IPS-15b (cell line): ENCODE measurements around the gene EXOC4.
"Not testable (repeated sequence)": the region's sequence is repeated elsewhere in the genome, so short reads cannot be mapped to it uniquely, and the experiment has no call there.

ENCODE experiments used
- H3K27me3 ChIP-seq: one replicate; pipeline ENCODE4 v1.6.1; 2013; ENCODE audit warnings: low read length; ENCODE audit not compliant: control insufficient read depth, insufficient read depth
- H3K36me3 ChIP-seq: one replicate; pipeline ENCODE4 v1.6.1; 2013; ENCODE audit warnings: low read length; ENCODE audit not compliant: control insufficient read depth, insufficient read depth
- H3K4me1 ChIP-seq: one replicate; pipeline ENCODE4 v1.6.1; 2013; ENCODE audit warnings: mild to moderate bottlenecking, low read length; ENCODE audit not compliant: control insufficient read depth, insufficient read depth
- H3K4me3 ChIP-seq: one replicate; pipeline ENCODE4 v1.5.1; 2013; ENCODE audit warnings: low read depth, low read length
- H3K9ac ChIP-seq: one replicate; pipeline ENCODE4 v1.6.1; 2013; ENCODE audit warnings: low read depth, mild to moderate bottlenecking, low read length
- H3K9me3 ChIP-seq: one replicate; pipeline ENCODE4 v1.6.1; 2013; ENCODE audit warnings: mild to moderate bottlenecking, low read length; ENCODE audit not compliant: control insufficient read depth, insufficient read depth

Gene EXOC4

GRCh38 chr7:133904776-133905175 lies 651.9 kb downstream of the EXOC4 start:
- H3K4me3 ChIP-seq, result no peak overlapping the region
- peaks cover 2% of the 10 kb centered on the region for H3K36me3 ChIP-seq
- H3K9ac ChIP-seq, result no peak overlapping the region
- no peaks in the 10 kb centered on the region for H3K27me3 ChIP-seq
- no peaks in the 10 kb centered on the region for H3K4me1 ChIP-seq
- no peaks in the 10 kb centered on the region for H3K9me3 ChIP-seq

DNA sequence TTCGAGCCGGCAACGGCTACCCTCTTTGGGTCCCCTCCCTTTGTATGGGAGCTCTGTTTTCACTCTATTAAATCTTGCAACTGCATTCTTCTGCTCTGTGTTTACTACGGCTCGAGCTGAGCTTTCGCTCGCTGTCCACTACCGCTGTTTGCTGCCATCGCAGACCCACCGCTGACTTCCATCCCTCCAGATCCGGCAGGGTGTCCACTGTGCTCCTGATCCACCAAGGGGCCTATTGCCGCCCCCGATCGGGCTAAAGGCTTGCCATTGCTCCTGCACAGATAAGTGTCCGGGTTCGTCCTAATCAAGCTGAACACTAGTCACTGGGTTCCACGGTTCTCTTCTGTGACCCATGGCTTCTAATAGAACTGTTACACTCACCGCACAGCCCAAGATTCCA lies 653.7 kb downstream of the EXOC4 start:
- not testable (repeated sequence) for H3K4me3 ChIP-seq, H3K9me3 ChIP-seq, H3K9ac ChIP-seq, H3K4me1 ChIP-seq, H3K27me3 ChIP-seq, H3K36me3 ChIP-seq

DNA sequence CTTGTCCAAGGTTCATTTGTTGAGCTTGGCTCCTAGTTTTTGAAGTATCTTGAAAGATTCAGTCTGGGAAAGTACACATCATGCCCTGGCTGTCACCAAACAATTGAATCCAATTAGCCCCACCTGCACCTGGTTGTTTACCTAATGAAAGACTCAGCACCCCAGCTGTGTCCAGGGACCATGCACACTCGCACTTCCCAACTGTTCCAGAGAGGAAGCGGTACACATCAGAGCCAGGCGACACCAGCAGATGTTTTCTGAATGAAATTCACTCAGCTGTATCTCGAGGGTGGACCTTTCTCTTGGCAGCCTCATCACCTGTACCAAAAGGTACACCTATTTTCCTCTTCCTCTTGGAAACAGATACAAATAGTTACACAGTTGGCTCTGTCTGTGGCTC lies 657.9 kb downstream of the EXOC4 start:
- Histone ChIP-seq H3K36me3 (no peaks in the 10 kb centered on the region), H3K9me3 (no peaks in the 10 kb centered on the region), H3K4me1 (no peaks in the 10 kb centered on the region), H3K27me3 (no peaks in the 10 kb centered on the region), H3K4me3 (no peak overlapping the region), H3K9ac (no peak overlapping the region)

GRCh38 chr7:133911724-133912123 lies 658.8 kb downstream of the EXOC4 start:
- Histone ChIP-seq H3K4me3 (no peak overlapping the region), H3K9me3 (no peaks in the 10 kb centered on the region), H3K9ac (no peak overlapping the region)

DNA sequence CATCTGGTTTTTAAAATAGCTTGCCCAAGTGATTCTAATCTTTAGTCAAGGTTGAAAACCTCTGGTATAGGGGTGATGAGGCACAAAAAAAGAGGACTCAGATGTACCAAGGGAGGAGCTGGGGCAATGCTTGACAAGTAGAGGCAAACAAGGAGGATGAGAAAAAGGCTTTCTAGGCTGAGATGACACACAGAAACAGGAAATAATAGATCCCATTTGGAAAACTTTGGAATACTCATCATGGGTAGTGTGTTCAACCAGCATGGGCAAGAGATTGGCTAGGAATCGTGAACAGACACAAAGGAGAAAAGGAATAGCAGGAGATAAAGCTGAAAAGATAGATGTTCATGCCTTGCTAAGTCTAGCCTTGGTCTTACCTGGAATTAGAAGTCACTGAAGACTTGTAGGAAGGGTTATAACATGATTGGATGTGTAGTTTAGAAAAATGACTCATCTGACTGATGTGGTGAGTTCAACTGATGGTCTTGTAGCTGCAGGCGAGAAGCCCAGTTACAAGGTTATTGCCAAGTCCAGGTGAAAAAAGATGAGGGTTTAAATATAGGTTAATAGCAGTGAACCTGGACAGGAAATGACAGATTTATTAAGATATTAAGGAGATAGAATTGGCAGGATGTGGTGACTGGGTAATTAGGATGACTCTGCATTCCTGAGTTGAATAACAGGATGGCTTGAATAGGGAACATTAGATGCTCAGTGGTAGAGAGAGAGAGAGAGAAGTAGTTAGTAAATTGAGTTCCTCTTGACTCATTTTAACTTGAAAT lies 660.2 kb downstream of the EXOC4 start:
- no peaks in the 10 kb centered on the region for H3K9me3 ChIP-seq
- H3K4me3 ChIP-seq, result no peak overlapping the region
- no peak overlapping the region for H3K9ac ChIP-seq
- H3K36me3 ChIP-seq, result no peaks in the 10 kb centered on the region
- H3K4me1 ChIP-seq, result no peaks in the 10 kb centered on the region
- H3K27me3 ChIP-seq, result no peaks in the 10 kb centered on the region

More at GRCh38 chr7:133911724-133912123, 658.8 kb downstream of the EXOC4 start:
- H3K4me1 ChIP-seq, result no peaks in the 10 kb centered on the region
- no peaks in the 10 kb centered on the region for H3K27me3 ChIP-seq
- no peaks in the 10 kb centered on the region for H3K36me3 ChIP-seq

GRCh38 chr7:133916621-133917020 lies 663.7 kb downstream of the EXOC4 start:
- no peak overlapping the region for H3K4me3 ChIP-seq
- no peaks in the 10 kb centered on the region for H3K9me3 ChIP-seq
- H3K36me3 ChIP-seq, result no peaks in the 10 kb centered on the region
- no peaks in the 10 kb centered on the region for H3K27me3 ChIP-seq
- no peak overlapping the region for H3K9ac ChIP-seq
- no peaks in the 10 kb centered on the region for H3K4me1 ChIP-seq

- Histone ChIP-seq H3K4me1 (no peaks in the 10 kb centered on the region), H3K4me3 (no peak overlapping the region), H3K36me3 (no peaks in the 10 kb centered on the region), H3K27me3 (no peaks in the 10 kb centered on the region), H3K9ac (no peak overlapping the region), H3K9me3 (no peaks in the 10 kb centered on the region)
Measured at GRCh38 chr7:133919810-133920209, 666.9 kb downstream of the EXOC4 start.

DNA sequence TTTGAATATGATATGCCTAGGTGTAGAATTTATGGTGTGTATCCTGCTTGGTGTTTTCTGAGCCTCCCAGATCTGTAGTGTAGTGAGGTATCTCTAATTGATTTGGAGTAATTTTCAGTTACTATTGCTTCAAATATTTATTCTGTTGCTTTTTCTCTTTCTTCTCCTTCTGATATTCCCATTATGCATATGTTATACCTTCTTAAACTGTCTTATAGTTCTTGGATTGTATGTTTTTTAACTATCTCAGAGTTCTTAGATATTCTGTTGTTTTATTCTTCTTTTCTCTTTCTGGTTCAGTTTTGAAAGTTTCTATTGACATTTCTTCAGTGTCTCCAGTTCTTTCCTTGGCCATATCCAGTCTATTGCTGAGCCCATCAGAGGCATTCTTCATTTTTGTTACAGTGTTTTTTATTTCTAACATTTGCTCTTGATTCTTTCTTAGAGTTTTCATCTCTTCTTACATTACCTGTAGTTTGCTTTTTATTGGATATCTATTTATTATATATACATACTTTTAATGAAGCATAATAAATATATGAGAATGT lies 668.8 kb downstream of the EXOC4 start:
- no peaks in the 10 kb centered on the region for H3K9me3 ChIP-seq
- H3K9ac ChIP-seq, result no peak overlapping the region
- H3K27me3 ChIP-seq, result no peaks in the 10 kb centered on the region
- no peaks in the 10 kb centered on the region for H3K4me1 ChIP-seq
- H3K4me3 ChIP-seq, result no peak overlapping the region
- no peaks in the 10 kb centered on the region for H3K36me3 ChIP-seq

DNA sequence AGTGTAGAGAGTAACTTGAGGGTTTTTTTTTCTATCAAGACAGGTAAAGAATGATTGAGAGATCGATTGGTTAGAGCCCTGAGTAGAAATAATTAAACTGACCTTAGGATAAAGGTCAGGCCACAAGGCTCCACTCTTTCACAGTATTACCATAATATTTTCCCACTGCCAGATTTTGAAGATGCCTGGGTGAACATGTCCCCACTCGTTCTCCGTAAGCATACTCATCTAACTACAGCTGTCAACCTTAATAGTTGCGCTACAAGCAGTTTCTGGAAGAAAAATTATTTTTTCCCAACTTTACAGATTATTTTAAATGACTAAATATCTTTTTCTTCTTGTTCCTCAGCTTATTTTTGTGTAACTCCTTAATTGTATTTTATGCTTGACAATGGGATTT lies 671.1 kb downstream of the EXOC4 start:
- Histone ChIP-seq H3K9ac (no peak overlapping the region), H3K36me3 (no peaks in the 10 kb centered on the region), H3K4me3 (no peak overlapping the region), H3K4me1 (no peaks in the 10 kb centered on the region), H3K9me3 (no peaks in the 10 kb centered on the region), H3K27me3 (no peaks in the 10 kb centered on the region)

- Histone ChIP-seq H3K4me1 (peaks cover 17% of the 10 kb centered on the region), H3K36me3 (no peaks in the 10 kb centered on the region), H3K4me3 (no peak overlapping the region), H3K9me3 (no peaks in the 10 kb centered on the region), H3K27me3 (no peaks in the 10 kb centered on the region), H3K9ac (no peak overlapping the region)
Measured at GRCh38 chr7:133931053-133931452, 678.2 kb downstream of the EXOC4 start.

DNA sequence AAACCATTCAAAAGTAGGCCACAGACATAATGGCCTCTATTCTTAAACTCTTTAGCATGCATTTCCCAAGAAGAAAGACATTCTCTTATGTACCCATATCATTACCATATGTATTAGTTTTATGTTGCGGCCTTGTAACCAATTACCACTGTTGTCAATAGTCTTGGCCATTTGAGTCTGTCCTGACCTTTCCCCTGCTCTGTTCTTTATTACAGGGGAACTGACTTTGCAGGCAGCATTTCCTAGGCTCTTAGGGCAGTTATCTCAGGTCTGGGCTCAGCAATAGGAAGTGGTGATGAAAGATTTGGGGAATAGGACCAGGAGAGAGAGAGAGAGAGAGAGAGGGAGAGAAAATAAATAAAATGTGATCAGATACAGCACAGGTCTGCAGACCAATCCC lies 679.7 kb downstream of the EXOC4 start:
- no peak overlapping the region for H3K4me3 ChIP-seq
- H3K9ac ChIP-seq, result no peak overlapping the region
- peaks cover 17% of the 10 kb centered on the region for H3K4me1 ChIP-seq
- no peaks in the 10 kb centered on the region for H3K27me3 ChIP-seq
- H3K9me3 ChIP-seq, result no peaks in the 10 kb centered on the region
- H3K36me3 ChIP-seq, result no peaks in the 10 kb centered on the region

DNA sequence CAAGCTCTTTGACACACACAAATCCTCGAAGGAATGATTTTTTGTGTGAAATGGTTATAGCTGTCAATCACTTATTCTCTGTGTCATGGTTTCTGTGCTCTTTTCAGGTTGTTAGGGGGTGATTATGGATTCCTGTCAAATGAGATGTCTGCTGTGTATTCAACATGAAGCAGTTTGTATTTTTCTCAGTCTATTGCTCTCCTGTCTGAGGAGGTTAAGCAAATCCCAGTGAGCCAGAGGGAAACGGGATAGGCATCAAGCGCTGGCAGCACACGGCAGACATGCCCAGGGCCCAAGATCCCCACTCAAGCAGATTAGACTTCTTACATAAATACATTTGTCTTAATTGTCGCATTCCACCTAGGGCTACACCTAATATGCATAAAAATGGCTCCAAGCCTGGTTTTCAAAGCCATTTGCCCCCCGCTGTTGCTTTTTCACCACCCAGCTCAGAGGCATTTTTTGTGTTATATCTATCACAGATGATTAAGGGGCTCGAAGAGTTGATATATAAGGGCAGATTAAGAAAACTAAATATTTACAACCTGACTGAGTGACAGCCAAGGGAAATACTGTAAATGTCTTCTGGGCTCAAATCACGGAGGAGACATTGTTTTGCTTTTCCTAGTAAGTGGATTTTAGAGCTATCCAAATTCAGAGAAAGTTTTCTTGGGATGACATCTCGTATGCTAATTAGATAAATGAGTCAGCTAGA lies 681.5 kb downstream of the EXOC4 start:
- H3K36me3 ChIP-seq, result no peaks in the 10 kb centered on the region
- no peak overlapping the region for H3K9ac ChIP-seq
- no peaks in the 10 kb centered on the region for H3K27me3 ChIP-seq
- H3K4me1 ChIP-seq, result peaks cover 17% of the 10 kb centered on the region
- no peaks in the 10 kb centered on the region for H3K9me3 ChIP-seq
- H3K4me3 ChIP-seq, result no peak overlapping the region
